SIG-M5 treated with dmso at 0.1 percent for 504 hours (cell line): ENCODE data around the gene FBXO9.

Source experiments
- DNase-seq: peaks from one replicate; lab custom pipeline; 2025; ENCODE audit not compliant: unreplicated experiment; lab: John Stamatoyannopoulos, UW

The FBXO9 gene

GRCh38 chr6:53086302-53086701 is 21.1 kb downstream of the FBXO9 start:
- DNase-seq: no peak

GRCh38 chr6:53089948-53090347 is 24.7 kb downstream of the FBXO9 start:
- no peak for DNase-seq

- DNase-seq: no peak
These were observed 25.4 kb downstream of the FBXO9 start for GRCh38 chr6:53090576-53090975.

GRCh38 chr6:53095270-53095669 is 30.1 kb downstream of the FBXO9 start:
- no peak for DNase-seq

GRCh38 chr6:53095716-53096115 is 30.5 kb downstream of the FBXO9 start:
- DNase-seq: no peak

GRCh38 chr6:53100561-53100960 is 35.4 kb downstream of the FBXO9 start:
- DNase-seq: no peak

- DNase-seq: no peak
These were observed 35.8 kb downstream of the FBXO9 start for GRCh38 chr6:53101006-53101405.

- DNase-seq: peak; percentile 2
These were observed 38.9 kb downstream of the FBXO9 start for GRCh38 chr6:53103993-53104675.

GRCh38 chr6:53104916-53105315 is 39.7 kb downstream of the FBXO9 start:
- no peak for DNase-seq

GRCh38 chr6:53107091-53107490 is 41.9 kb downstream of the FBXO9 start:
- no peak for DNase-seq

GRCh38 chr6:53109612-53110011 is 44.4 kb downstream of the FBXO9 start:
- DNase-seq: no peak

GRCh38 chr6:53111865-53112264 is 46.7 kb downstream of the FBXO9 start:
- DNase-seq: no peak

GRCh38 chr6:53112404-53112803 is 47.2 kb downstream of the FBXO9 start:
- DNase-seq: peak; percentile 15

- DNase-seq: no peak
These were observed 47.7 kb downstream of the FBXO9 start for GRCh38 chr6:53112871-53113270.

GRCh38 chr6:53113742-53114141 is 48.5 kb downstream of the FBXO9 start:
- DNase-seq: no peak

- DNase-seq: no peak
These were observed 49.9 kb downstream of the FBXO9 start for GRCh38 chr6:53115113-53115512.

GRCh38 chr6:53115741-53116140 is 50.5 kb downstream of the FBXO9 start:
- no peak for DNase-seq

- DNase-seq: no peak
These were observed 54.1 kb downstream of the FBXO9 start for GRCh38 chr6:53119349-53119748.

GRCh38 chr6:53119772-53120409 is 54.7 kb downstream of the FBXO9 start:
- DNase-seq: no peak

GRCh38 chr6:53124131-53124800 is 59.1 kb downstream of the FBXO9 start:
- DNase-seq: no peak

- DNase-seq: no peak
These were observed 60.1 kb downstream of the FBXO9 start for GRCh38 chr6:53125276-53125675.

- DNase-seq: no peak
These were observed 63.6 kb downstream of the FBXO9 start for GRCh38 chr6:53128842-53129241.
